Adrenal gland (tissue), 12 donors: Measurements from ENCODE around the gene SPR. TPM values are rescaled to one million over a fixed set of nuclear protein-coding genes. Genes with fewer than 3 reads are reported as not detected.

Experiments
- DNase-seq, 7 donors: peaks; one replicate each; pipeline ENCODE4 v3.0.0-alpha.2; 2019 to 2020
- H3K27ac ChIP-seq, 5 donors: fragments of 200-600 bp; sonication (generic) in 4 of 5; 1 replicate in 3 of 5; 2 replicates in 2 of 5; pipeline versions ENCODE4 v1.5.1 to v1.8.0; 2016 to 2020; ENCODE audit warnings: mild to moderate bottlenecking in 1 of 5
- H3K27me3 ChIP-seq: fragments of 200-600 bp; 2 replicates; pipeline ENCODE4 v1.8.0; 2021
- H3K36me3 ChIP-seq, 2 donors: fragments of 200-600 bp; replicated peaks in 1 of 2; 1 replicate in 1 of 2; 2 replicates in 1 of 2; pipeline versions ENCODE4 v1.5.1 to v1.8.0; 2018 to 2022
- H3K4me1 ChIP-seq, 2 donors: fragments of 200-600 bp; replicated peaks in 1 of 2; 1 replicate in 1 of 2; 2 replicates in 1 of 2; pipeline versions ENCODE4 v1.5.1 to v1.8.0; 2018 to 2021
- H3K4me3 ChIP-seq, 4 donors: fragments of 200-600 bp; sonication (generic) in 3 of 4; one replicate each; pipeline ENCODE4 v1.5.1; 2016 to 2018
- H3K9me3 ChIP-seq, 3 donors: fragments of 200-600 bp; sonication (generic) in 1 of 3; replicated peaks in 1 of 3; 1 replicate in 2 of 3; 2 replicates in 1 of 3; pipeline versions ENCODE4 v1.5.1 to v1.8.0; 2016 to 2021
- CTCF ChIP-seq, 6 experiments: fragments of 450-650 bp in 4 of 6; fragments of 200-600 bp in 2 of 6; sonication (generic) in 1 of 6; IDR thresholded peaks; 1 replicate in 5 of 6; 2 replicates in 1 of 6; pipeline versions ENCODE4 v1.5.1 to v1.8.0; 2016 to 2021; ENCODE audit warnings: antibody characterized with exemption in 6 of 6, mild to moderate bottlenecking in 2 of 6, moderate library complexity in 1 of 6
- POLR2A ChIP-seq, 2 donors: fragments of 450-650 bp; IDR thresholded peaks; one replicate each; pipeline ENCODE4 v1.6.1; 2017; ENCODE audit warnings: antibody characterized with exemption in 2 of 2, mild to moderate bottlenecking in 2 of 2, moderate library complexity in 1 of 2
- WGBS, 4 donors: extraction: QIAGEN DNeasy Blood & Tissue Kit in 2 of 4; methylation state at CpG; one replicate each; pipeline versions ENCODE4 v1.1.5 to v1.1.7; 2013 to 2017; 5-methylcytosine and 5-hydroxymethylcytosine counted together
- intact Hi-C, 2 donors: fragments of 100-400 bp; cut with DNase I; formaldehyde crosslinking; loops; one replicate each; pipeline versions ENCODE4 v1.14.1 to v1.15.0; 2022 to 2023
- polyA plus RNA-seq, 3 donors: library from polyadenylated mRNA; stranded (reverse); fragments of 200-250 nt in 2 of 3; fragments of 350-450 nt in 1 of 3; fragmentation: Illumina TruSeq in 1 of 3; extraction: RNeasy Lipid Tissue Mini Kit (QIAGEN cat#74804) in 1 of 3; gene quantifications; one replicate each; pipeline ENCODE4 v1.2.3, GENCODE V29; 2013 to 2014
- total RNA-seq, 9 donors: library from RNA; depleted of rRNA in 4 of 9; stranded (reverse); fragments of >200 nt in 4 of 9; fragments of 120-200 nt in 1 of 9; fragmentation: NEBNext Ultra II Directional in 1 of 9; extraction: Animal tissue kit (Norgen Biotek cat#: 25700) in 1 of 9; gene quantifications; one replicate each; pipeline versions ENCODE4 v1.1.0 to v1.2.4, GENCODE V29; 2013 to 2023
- donor health status: healthy with polysubstance abuse.
- donor health status: Bipolar disorder and iron deficiency.
- donor health status: DM: yes; HTN: yes; CAD: no.
- donor health status: DM: no; HTN: no; CAD: no.
- donor health status: DM: no; HTN: no; CAD: no.
- donor health status: DM: yes; HTN: yes; CAD: no.

The SPR gene
- total and polyA plus RNA-seq, 12 donors: 33.7 to 116 (median 67.3) TPM

GRCh38 chr2:72863046-72863445 lies 24.2 kb upstream of the SPR start:
- intact Hi-C loops: loop anchor here (2.0 to 5.0 kb wide), 2 partner anchors 91 to 92 kb away; no protein-coding TSS in a partner anchor
- H3K36me3 ChIP-seq: no peaks in the 10 kb centered on the region
- 57 to 61% (median 59%) methylated on average over 11 to 13 of the region's 13 CpGs for WGBS, 4 donors
- H3K27ac ChIP-seq: no peak overlapping the region
- H3K9me3 ChIP-seq: no peaks in the 10 kb centered on the region
- no peaks in the 10 kb centered on the region for H3K27me3 ChIP-seq
- H3K4me1 ChIP-seq: peaks cover 5 to 10% of the 10 kb centered on the region in 2 donors
- DNase-seq: no peak
- no peak overlapping the region for H3K4me3 ChIP-seq
- no peak for TF ChIP-seq CTCF (IDR thresholded peaks at IDR 0.05)
- no peak for TF ChIP-seq POLR2A (IDR thresholded peaks at IDR 0.05)

- 21 to 48% (median 24%) methylated on average over 2 of the region's 2 CpGs for WGBS, 4 donors
These were observed 22.7 kb upstream of the SPR start for GRCh38 chr2:72864500-72864899.

GRCh38 chr2:72871060-72871459 lies 16.1 kb upstream of the SPR start:
- Histone ChIP-seq H3K27ac (no peak overlapping the region), H3K36me3 (no peaks in the 10 kb centered on the region)
- TF ChIP-seq CTCF (IDR thresholded peaks at IDR 0.05): no peak
- no peak for TF ChIP-seq POLR2A (IDR thresholded peaks at IDR 0.05)

More at GRCh38 chr2:72864500-72864899, 22.7 kb upstream of the SPR start:
- Histone ChIP-seq H3K27ac (no peak overlapping the region), H3K4me1 (peaks cover 5 to 10% of the 10 kb centered on the region in 2 donors), H3K36me3 (no peaks in the 10 kb centered on the region), H3K4me3 (no peak overlapping the region), H3K27me3 (no peaks in the 10 kb centered on the region), H3K9me3 (no peaks in the 10 kb centered on the region)
- TF ChIP-seq CTCF (IDR thresholded peaks at IDR 0.05) (no peak), POLR2A (IDR thresholded peaks at IDR 0.05) (no peak)
- no peak for DNase-seq
- intact Hi-C loops: loop anchor here in 1 of 2 donors (5.0 kb wide), 1 partner anchor 92 kb away; no protein-coding TSS in a partner anchor

GRCh38 chr2:72871880-72872279 lies 15.3 kb upstream of the SPR start:
- no peaks in the 10 kb centered on the region for H3K27me3 ChIP-seq
- TF ChIP-seq CTCF (IDR thresholded peaks at IDR 0.05) (no peak), POLR2A (IDR thresholded peaks at IDR 0.05) (no peak)
- DNase-seq: no peak

More at GRCh38 chr2:72871060-72871459, 16.1 kb upstream of the SPR start:
- DNase-seq: no peak
- WGBS, 4 donors: 40 to 62% (median 49%) methylated on average over 1 of the region's 1 CpG
- Histone ChIP-seq H3K4me3 (no peak overlapping the region), H3K27me3 (no peaks in the 10 kb centered on the region), H3K9me3 (no peaks in the 10 kb centered on the region), H3K4me1 (no peaks in the 10 kb centered on the region)
- intact Hi-C loops: no loop called here

More at GRCh38 chr2:72871880-72872279, 15.3 kb upstream of the SPR start:
- H3K9me3 ChIP-seq: no peaks in the 10 kb centered on the region
- H3K27ac ChIP-seq: no peak overlapping the region
- no peaks in the 10 kb centered on the region for H3K4me1 ChIP-seq
- no peak overlapping the region for H3K4me3 ChIP-seq
- intact Hi-C loops: no loop called here
- H3K36me3 ChIP-seq: no peaks in the 10 kb centered on the region
